MV-4-11 (cell line): ENCODE results near the gene LRCH3.

ENCODE experiments used
- DNase-seq: peaks from one replicate; lab custom pipeline; 2025; lab: John Stamatoyannopoulos, UW

Gene LRCH3

DNA sequence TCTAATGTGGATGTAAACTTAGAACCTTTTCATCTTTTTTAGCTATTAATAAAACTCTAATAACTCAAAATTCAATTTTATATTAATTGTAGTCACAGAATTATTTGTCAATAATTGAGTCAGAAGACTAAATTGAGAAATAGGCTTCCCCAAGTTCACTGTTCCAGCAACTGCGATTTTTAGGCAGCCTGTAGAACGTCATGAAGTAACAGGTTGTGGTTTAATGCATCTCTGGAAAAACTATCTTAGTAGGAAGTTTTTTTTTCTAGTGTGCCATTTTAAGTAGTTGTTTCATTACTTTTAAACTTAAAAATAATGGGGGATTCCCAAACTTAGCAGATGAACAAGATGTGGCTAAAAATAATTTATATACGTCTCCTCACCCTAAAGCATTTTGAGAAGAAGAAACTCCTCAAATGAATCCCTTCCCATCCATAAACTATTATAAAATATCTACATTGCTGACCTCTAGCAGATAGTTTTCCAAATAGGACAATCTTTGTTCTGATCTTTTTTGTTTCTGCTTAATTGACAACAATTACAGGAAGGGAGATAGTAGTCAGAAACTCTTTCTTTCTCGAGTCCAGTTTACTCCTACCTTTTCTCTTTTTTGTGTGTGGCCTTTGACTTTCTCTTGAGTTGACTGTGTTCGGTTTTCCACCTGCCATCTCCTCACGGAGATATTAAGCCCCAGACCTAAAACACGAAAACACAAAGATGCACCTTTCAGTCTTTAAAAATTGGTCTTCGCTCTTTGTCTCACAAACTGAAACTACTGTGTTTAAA is 43.1 kb downstream of the LRCH3 start:
- DNase-seq, result no peak

DNA sequence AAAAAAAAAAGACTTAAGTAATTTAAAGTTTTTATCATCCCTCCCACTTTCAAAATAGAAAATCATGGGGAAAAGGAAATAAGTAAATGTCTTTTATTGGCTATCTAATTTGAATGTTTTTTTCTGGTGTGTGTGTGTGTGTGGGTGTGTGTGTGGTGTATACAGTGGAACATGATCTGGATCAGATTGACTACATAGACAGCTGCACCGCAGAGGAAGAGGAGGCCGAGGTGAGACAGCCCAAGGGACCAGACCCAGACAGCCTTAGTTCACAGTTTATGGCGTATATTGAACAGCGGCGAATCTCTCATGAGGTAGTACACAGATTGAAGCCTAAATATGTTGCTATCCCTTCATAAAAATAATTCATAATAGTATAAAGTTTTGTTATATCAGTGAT is 44.5 kb downstream of the LRCH3 start:
- no peak for DNase-seq

DNA sequence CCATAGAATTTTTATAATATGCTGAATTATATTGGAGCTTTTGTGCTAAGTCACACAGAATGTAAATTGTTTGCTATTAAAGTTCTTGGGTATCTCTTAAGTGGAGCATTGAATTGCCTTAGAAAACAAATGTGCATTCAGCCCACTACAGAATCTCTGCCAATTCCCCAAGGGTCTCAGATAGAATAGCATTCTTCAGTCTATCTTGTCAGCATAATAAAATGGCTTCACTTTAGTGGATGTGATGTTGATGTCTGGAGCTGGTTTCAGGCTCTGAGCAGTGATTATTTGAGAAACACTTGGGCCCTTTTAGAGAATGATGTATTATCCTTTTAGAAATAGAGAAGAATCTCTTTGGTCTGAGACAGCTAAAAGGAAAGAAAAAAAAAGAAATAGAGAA is 45.2 kb downstream of the LRCH3 start:
- DNase-seq, result no peak

DNA sequence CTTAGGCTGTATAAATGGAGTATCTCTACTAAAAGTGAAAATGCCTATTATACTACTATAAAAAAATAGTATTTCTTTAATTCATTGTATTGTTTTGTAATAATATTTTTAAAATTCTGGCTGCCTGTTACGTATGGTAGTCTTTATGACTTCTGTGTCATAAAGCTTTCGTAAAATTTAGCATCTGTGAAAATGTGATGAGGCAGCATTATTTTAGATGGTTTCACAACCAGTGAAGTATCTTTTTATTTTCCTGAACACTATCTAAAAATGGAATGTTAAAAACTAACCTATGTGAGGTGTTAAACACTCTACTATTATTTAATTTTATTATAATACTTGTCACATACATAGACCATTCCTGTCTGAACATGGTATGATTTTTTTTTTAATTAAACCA is 46.2 kb downstream of the LRCH3 start:
- no peak for DNase-seq

DNA sequence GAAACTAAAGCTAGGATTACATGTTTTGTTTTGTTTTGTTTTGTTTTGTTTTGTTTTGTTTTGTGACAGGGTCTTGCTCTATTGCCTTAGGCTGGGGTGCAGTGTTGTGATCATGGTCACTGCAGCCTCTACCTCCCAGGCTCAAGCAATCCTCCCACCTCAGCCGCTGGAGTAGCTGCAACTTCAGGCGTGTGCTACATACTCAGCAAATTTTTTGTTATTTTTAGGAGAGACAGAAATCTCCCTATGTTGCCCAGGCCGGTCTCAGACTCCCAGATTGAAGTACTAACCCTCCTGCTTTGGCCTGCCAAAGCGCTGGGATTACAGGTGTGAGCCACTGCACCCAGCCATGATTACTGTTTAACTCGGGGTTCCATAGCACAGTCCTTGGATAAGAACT is 50.7 kb downstream of the LRCH3 start:
- DNase-seq, result no peak

DNA sequence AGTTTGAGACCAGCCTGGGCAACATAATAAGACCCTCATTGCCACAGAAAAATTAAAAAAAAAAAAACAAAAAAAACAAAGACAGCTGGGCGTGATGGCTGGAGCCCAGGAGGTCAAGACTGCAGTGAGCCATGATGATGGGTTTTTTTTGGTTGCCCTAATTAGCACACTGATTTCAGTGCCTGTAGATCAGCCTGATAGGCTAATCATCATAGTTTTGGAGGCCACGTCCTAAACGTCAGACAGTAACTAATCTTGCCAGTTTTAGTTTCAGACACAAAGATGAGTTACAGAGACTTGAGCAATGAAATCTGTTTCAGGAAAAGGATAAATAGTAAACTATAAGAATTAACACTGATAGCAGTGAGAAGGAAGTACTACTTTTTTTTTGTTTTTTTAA is 55.4 kb downstream of the LRCH3 start:
- DNase-seq, result no peak

DNA sequence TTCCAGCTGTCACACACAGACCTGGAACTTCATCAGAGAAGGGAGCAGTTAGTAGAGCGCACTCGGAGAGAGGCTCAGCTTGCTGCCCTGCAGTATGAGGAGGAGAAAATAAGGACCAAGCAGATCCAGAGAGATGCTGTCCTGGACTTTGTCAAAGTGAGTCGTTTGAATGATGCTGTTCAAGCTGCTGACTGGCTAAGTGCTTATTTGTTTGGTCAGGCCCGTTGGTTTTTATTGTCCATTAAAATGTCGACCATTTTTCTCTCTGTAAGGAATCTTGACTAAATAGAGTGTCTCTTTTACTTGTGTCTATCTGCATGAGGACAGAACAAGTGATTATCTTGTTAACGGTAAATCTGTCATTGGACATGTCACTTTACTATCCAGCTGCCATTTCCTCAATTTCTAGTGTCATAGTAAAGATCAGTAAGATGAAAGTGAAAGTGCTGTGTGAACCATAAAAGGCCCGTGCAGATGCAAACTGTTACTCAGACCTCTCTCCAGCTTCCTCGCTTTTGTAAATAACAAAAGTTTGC is 56.9 kb downstream of the LRCH3 start:
- DNase-seq, result peak; percentile 82

DNA sequence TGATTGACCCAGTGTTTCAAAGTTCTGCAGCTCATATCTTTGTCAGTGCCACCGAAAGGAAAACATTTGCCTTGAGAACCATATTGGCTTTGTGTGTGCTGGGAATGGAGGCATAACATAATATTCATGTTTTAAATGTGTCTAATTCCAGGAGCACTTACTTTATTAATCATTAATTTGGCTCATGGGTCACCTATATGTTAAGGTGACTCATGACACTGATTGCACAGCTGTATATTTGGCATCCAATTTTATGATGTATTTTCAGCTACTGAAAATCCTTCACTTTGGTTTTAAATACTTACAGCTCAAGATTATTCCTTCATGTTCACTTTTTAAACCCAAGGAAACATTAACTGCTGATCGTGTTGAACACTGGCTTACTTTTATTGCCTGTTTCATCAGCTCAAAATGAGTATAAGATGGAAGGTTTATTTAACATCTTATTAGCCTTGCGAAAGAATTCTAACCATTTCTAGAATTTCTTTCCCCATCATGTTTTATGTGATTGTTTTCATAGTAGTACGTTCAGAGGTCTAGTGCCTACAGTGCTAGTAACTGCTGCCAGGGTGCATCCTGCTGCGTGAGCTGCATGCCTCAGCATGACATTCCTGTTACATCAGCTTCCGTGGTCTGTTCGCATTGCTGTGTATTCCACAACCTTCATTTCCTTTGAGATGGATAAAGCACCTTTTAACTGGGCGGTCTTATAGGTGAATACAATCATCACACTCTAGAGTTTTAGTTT is 63.7 kb downstream of the LRCH3 start:
- no peak for DNase-seq

DNA sequence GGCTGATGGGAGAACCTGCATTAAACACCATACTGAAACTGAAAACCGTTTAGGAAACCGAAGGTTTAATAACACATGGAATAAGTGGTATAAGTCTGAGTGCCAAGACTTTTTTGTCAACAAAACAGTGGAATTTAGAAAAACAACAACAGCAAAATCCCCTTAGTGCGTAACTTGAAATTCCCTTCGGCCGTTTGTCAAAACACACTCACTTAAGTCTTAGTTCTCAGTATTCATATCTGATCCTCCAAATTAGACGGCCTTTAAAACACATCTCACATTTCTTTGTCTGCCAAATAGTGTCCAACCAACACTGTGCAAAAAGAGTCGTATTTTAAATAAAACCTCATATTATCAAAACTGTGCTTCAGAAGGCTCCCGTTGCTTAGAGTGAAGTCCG is 64.5 kb downstream of the LRCH3 start:
- DNase-seq, result no peak

DNA sequence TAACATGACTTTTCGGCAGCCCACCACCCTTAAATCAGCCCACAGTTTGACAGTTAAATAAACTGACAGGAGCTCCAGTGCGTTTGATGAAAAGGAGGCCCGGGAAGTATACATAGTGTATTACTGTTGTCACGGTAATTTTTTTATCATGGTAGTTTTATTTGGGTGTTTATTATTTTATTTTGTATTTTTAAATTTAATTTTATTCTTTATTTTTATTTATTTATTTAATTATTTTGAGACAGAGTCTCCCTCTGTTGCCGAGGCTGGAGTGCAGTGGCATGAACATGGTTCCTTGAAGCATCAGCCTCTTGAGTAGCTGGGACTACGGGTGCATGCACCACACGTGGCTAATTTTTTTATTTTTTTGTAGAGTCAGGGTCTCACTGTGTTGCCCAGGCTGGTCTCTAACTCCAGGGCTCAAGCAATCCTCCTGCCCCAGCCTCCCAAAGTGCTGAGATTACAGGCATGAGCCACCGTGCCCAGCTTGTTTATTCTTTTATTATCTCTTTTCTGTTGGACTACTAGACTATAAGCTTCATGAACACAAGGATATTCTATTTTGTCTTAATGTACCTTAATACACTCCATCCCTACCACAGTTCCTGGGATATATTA is 65.3 kb downstream of the LRCH3 start:
- DNase-seq, result no peak

DNA sequence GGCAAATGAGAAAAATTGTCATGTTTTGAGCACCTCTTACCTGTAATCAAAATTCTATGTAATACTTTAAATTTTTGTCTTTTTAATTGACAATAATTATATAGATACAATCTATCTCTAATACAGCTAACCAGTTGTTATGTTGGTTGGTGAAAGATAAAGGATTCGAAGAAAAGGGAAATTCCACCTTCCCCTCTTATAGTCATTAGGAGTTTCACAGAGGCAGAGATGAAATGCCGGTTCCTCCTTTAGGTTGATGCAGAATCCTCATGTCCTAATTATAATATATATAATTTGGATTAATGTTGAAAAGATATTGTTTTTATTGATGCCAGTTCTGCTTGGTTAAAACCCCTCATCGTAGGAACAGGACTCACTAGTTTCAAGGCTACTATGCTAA is 67.1 kb downstream of the LRCH3 start:
- DNase-seq, result no peak

DNA sequence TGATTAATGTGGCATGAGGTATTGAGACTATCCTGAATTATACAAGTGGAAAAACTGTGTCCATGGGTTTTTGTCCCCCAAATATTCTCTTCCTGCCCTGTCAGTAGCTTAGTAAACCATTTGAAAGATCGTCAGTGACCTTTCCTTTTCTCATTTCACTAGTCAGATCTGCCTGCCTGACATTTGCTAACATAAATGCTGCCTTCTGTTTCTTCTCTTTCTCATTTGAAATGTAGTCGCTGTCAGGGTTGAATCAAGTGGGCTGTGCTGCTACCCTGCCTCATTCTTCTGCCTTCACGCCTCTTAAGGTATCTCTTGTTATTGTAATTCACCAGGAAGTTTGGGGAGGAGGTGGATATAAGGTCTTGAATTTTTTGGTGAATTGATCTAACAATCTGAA is 67.5 kb downstream of the LRCH3 start:
- no peak for DNase-seq

DNA sequence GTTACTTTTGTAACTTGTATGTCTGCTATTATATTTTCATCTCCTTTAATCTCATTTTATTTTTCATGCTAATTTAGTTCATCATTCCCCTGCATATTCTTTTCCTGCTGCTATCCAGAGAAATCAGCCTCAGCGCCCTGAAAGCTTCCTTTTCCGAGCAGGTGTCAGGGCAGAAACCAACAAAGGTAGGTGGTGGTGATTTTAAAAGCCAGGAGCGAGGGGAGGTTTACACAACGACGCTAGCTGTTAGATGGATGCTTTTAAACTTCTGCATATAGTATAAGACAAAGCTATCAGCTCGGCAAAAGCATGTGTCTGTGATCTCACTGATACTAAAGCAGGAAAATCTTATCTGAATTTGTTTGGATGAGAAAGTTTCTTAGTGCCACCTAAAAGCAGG is 75.0 kb downstream of the LRCH3 start:
- no peak for DNase-seq

DNA sequence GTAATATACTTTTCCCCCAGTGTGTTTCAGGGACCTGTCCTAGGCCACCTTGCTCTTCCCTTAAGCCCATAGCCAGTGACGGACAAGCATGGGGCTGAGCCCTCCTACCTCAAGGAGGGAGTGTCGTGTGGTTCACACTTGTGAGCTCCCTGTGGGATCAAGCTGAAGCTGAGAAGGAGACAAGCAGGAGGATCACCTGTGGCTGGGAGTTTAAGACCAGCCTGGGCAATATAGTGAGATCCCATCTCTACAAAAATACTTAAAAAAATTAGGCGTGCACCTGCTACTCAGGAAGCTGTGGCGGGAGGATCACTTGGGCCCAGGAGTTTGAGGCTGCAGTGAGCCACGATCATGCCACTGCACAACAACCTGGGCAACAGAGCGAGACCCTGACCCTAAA is 82.3 kb downstream of the LRCH3 start:
- no peak for DNase-seq

DNA sequence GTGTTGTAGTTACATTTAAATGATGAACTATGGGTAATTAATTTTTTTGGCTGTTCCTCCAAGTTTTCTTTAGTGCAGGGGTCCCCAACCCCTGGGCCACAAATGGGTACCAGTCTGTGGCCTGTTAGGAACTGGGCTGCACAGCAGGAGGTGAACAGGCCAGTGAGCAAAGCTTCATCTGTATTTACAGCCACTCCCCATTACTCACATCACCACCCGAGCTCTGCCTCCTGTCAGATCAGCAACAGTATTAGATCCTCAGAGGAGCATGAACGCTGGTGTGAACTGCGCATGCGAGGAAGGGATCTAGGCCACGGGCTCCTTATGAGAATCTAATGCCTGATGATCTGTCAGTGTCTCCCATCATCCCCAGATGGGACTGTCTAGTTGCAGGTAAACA is 83.0 kb downstream of the LRCH3 start:
- no peak for DNase-seq

DNA sequence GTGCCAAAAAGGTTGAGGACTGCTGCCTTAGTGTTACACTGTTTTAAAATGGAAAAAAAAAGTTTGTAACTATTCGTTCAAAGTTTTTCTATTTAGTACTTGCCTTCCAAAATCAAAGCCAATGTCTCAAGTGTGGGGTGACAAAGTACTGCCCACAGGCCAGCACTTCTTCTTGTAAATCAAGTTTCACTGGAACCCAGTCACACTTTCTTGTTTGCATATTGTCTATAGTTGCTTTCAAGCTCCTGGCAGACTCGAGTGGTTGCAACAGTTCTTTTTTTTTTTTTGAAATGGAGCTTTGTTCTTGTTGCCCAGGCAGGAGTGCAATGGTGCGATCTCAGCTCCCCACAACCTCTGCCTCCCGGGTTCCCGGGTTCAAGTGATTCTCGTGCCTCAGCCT is 83.6 kb downstream of the LRCH3 start:
- no peak for DNase-seq

DNA sequence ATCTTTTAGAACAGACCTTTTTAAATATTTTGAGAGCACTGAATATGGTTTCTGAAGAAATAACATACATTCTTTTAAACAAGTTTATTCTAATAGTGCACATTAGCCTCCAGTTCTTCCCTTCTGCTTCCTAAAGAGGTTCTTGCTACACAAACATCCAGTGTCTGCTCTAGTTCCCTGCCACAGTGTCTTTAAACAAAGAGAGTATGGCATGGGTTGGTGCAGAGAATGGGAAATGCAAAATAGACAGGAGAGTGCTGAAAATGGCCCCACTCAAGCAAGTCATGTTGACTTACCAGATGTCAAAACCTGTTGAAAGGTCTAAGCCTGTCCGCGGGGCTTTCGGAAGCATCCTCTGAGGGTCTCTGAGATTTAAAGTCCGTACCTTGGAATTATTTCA is 86.8 kb downstream of the LRCH3 start:
- no peak for DNase-seq

DNA sequence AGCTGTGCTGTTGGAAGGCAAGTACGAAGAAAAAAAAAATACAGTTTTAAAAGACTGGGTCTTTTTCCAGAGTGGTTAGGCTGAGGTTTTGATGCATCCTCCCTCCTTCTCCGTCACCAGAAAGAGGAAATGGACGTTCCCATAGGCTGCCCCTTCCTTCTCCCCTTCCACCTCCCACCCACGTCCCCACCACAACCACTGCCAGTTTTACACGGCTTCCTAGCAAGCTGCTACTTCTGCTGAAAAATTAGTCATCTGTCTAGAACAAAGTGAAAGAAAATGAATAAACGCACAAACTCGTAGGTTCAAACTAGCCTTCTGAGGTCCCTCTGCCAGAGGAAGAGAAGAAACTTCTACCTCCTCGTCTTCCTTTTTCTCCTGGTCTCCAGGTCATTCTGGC is 87.4 kb downstream of the LRCH3 start:
- DNase-seq, result peak; percentile 94

DNA sequence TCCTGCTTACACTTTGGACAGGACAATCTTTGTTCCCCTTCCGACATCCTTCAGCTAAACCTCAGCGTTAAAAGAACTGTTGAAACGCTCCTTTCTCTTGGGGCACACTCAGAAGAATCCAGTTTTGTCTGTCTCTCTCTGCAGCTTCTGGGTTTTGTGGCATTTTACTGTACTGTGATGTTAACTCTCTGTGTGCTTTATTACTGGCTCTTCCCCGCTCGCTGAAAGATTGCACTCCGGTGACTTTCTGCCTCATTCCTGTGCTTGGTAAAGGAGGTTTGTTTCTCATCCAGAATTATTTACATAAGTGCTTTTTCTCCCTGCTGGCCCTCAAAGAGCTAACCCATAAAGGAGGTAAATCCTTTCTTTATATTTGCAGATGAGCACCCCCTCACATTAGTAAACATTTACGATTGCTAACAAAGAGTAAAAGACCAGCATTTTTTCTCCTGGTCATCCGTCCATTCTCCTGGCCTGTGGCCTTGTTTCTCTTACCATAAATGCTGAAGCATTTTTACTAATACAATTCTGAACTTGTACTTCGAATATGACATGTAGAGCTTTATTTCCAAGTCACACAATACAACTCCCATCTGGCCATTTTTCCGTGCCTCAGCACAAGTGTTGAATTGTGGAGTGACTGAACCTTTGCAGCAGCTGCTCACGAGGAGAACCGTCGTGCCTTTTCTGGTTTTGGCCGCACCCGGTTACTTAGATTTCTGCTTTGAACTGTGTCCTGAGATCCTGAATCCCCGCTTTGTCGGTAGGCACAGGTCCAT is 89.6 kb downstream of the LRCH3 start:
- peak; percentile 20 for DNase-seq

DNA sequence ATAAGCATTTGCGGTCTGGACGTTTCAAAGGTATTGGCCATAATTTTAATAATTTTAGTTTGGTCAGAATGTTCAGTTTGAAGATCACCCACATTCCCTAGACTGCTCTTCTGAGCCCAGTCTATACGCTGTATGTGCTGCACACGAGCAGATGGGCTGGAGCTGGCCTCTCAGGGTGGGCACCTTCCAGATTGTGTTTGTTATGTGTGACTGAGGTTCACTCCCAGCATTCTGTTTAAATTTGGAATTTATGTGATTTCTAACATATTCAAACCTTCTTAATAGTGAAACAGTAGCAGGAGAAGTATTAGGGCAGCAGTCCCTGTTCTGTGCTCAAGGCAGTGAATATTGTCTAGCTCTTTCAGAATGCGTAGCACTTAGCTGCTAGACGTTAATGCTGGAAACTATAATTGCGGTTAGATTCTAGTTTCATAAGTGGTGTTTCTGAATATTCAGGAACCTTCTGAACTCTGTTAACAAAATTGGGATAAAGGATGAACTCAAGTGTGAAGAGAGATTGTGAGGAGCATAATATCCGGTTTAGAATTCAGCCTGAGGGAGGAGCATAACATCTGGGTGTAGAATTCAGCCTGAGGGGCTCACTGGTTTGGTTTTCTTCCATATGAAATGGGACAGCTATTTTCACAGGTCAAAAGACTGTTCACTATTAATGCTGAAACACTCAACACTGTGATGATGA is 90.4 kb downstream of the LRCH3 start:
- no peak for DNase-seq

DNA sequence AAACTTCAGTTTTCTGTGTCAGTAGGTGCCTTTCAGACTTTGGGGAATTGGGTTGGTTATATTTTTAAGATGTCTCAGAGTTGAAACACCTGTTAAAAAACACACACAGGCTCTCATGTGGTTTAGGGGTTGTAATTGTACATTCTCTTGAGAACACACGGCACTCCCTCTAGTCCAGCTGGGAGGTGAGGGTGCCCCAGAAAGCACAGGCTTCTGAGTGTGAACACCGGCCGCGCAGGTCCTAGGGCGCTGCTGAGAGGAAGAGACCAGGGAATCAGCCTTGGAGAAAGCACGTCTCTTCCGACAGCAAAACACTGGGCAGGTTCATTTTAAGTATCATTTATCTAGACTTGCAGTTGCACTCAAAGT is 90.9 kb downstream of the LRCH3 start:
- no peak for DNase-seq

DNA sequence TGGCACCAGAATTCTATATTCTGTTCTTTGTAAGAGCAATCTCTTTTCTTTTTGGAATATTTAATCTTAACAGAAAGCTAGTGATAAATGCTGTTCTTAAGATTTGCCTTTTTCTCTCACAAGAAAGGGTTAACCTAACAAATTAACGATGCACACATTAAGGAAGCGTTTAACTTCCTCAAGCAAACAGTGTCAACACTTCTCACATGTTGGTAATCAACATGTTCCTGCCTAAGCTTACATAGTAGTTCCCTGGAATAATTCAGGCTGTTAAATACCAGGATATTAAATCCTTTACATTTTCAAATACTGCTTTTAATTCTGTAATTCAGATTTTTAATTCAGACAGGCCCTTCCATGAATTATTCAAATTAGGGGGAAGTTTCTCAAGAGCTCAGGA is 91.5 kb downstream of the LRCH3 start:
- peak; percentile 36 for DNase-seq
